GM20000 (cell line): ENCODE measurements around the gene GLCE.

Experiments
- DNase-seq: peaks from one replicate; pipeline ENCODE4 v3.0.0; 2012; ENCODE audit warnings: low spot score
- CTCF ChIP-seq: IDR thresholded peaks from 2 replicates; pipeline ENCODE4 v1.5.1; 2012; ENCODE audit warnings: mild to moderate bottlenecking, control low read depth; ENCODE audit errors: extremely low read depth, missing control alignments

The GLCE gene

GRCh38 chr15:69244798-69245197 is 84.4 kb downstream of the GLCE start:
- no peak for TF ChIP-seq CTCF

DNA sequence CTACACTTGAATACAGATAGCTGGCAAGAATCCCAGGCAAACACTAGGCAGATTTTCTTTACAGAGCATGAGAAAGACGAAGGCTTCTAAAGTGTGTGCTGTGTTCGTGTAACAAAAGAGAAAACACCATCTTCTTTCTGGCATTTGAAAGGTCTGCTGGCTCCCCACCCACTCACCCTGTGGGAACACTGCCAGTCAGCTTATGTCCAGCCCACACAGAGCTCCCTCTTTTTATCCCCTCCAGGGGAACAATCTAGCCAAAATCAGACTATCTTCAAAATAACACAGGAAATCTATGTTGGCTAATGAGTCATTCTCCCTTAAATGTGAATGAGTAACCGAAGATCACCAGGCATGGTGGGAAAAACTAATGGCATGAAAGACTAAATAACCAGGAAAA is 92.7 kb downstream of the GLCE start:
- DNase-seq: no peak
- TF ChIP-seq CTCF: no peak

More at GRCh38 chr15:69244798-69245197, 84.4 kb downstream of the GLCE start:
- no peak for DNase-seq

GRCh38 chr15:69265347-69265955 is 105.0 kb downstream of the GLCE start:
- no peak for DNase-seq
- no peak for TF ChIP-seq CTCF

- DNase-seq: no peak
- TF ChIP-seq CTCF: no peak
Measured at GRCh38 chr15:69271217-69271616, 110.8 kb downstream of the GLCE start.

- TF ChIP-seq CTCF: no peak
- DNase-seq: no peak
Measured at GRCh38 chr15:69272139-69272538, 111.7 kb downstream of the GLCE start.

GRCh38 chr15:69272891-69273290 is 112.5 kb downstream of the GLCE start:
- TF ChIP-seq CTCF: no peak
- no peak for DNase-seq

GRCh38 chr15:69275074-69275670 is 114.7 kb downstream of the GLCE start:
- TF ChIP-seq CTCF: no peak

More at GRCh38 chr15:69275074-69275670, 114.7 kb downstream of the GLCE start:
- DNase-seq: no peak
